H9 (cell line): Measurements from ENCODE around the gene DDX49. TPM values are rescaled to one million over a fixed set of nuclear protein-coding genes. Genes with fewer than 3 reads are reported as not detected.

ENCODE experiments used
- DNase-seq: peaks from one replicate; pipeline ENCODE4 v3.0.0-alpha.2; 2017
- H2AFZ ChIP-seq: one replicate; pipeline ENCODE4 v1.6.1; 2013; ENCODE audit warnings: mild to moderate bottlenecking, low read length, control low read depth, moderate library complexity
- H2AK5ac ChIP-seq: 2 replicates; pipeline ENCODE4 v1.6.1; 2013; ENCODE audit warnings: low read length, control low read depth, mixed read lengths; ENCODE audit not compliant: insufficient read length
- H2BK120ac ChIP-seq: one replicate; pipeline ENCODE4 v1.6.1; 2013; ENCODE audit warnings: low read depth, mild to moderate bottlenecking, low read length, control low read depth, inconsistent platforms; ENCODE audit not compliant: poor library complexity, severe bottlenecking
- H2BK12ac ChIP-seq: 2 replicates; pipeline ENCODE4 v1.6.1; 2013; ENCODE audit warnings: low read length, control low read depth, mixed read lengths, low read depth; ENCODE audit not compliant: insufficient read length
- H2BK15ac ChIP-seq: 2 replicates; pipeline ENCODE4 v1.6.1; 2013; ENCODE audit warnings: low read depth, low read length, control low read depth
- H2BK20ac ChIP-seq: one replicate; pipeline ENCODE4 v1.6.1; 2013; ENCODE audit warnings: low read depth, mild to moderate bottlenecking, low read length, control low read depth, inconsistent platforms; ENCODE audit not compliant: poor library complexity, severe bottlenecking
- H2BK5ac ChIP-seq: 2 replicates; pipeline ENCODE4 v1.6.1; 2013; ENCODE audit warnings: low read length, control low read depth, mixed read lengths; ENCODE audit not compliant: insufficient read length
- H3K14ac ChIP-seq: 2 replicates; pipeline ENCODE4 v1.6.1; 2013; ENCODE audit warnings: low read length, control low read depth; ENCODE audit not compliant: insufficient read depth
- H3K18ac ChIP-seq: 2 replicates; pipeline ENCODE4 v1.6.1; 2013; ENCODE audit warnings: low read depth, mild to moderate bottlenecking, mixed read lengths, low read length, control low read depth; ENCODE audit not compliant: insufficient read length
- H3K23ac ChIP-seq: 2 replicates; pipeline ENCODE4 v1.6.1; 2013; ENCODE audit warnings: low read length, control low read depth, mixed read lengths, low read depth; ENCODE audit not compliant: insufficient read length
- H3K23me2 ChIP-seq: 2 replicates; pipeline ENCODE4 v1.6.1; 2013; ENCODE audit warnings: low read depth, mild to moderate bottlenecking, mixed read lengths, low read length, control low read depth; ENCODE audit not compliant: insufficient read length, poor library complexity, severe bottlenecking
- H3K27ac ChIP-seq: 2 replicates; pipeline ENCODE4 v1.5.1; 2013; ENCODE audit warnings: low read length, control low read depth, mixed read lengths, low read depth; ENCODE audit not compliant: insufficient read length
- H3K27me3 ChIP-seq: 2 replicates; pipeline ENCODE4 v1.6.1; 2013; ENCODE audit warnings: low read length, control low read depth, inconsistent platforms; ENCODE audit not compliant: insufficient read depth
- H3K4ac ChIP-seq: 2 replicates; pipeline ENCODE4 v1.6.1; 2013; ENCODE audit warnings: low read depth, mild to moderate bottlenecking, control low read depth, inconsistent platforms, low read length, moderate library complexity
- H3K4me1 ChIP-seq: 2 replicates; pipeline ENCODE4 v1.6.1; 2013; ENCODE audit warnings: low read length, control low read depth, inconsistent platforms; ENCODE audit not compliant: insufficient read depth
- H3K4me2 ChIP-seq: 2 replicates; pipeline ENCODE4 v1.6.1; 2013; ENCODE audit warnings: low read length, control low read depth, mixed read lengths; ENCODE audit not compliant: insufficient read length, insufficient read depth
- H3K56ac ChIP-seq: 2 replicates; pipeline ENCODE4 v1.6.1; 2013; ENCODE audit warnings: low read depth, mild to moderate bottlenecking, mixed read lengths, low read length, control low read depth; ENCODE audit not compliant: insufficient read length
- H3K79me1 ChIP-seq: 2 replicates; pipeline ENCODE4 v1.6.1; 2013; ENCODE audit warnings: low read depth, mild to moderate bottlenecking, moderate library complexity, low read length, control low read depth, inconsistent platforms; ENCODE audit not compliant: insufficient read depth, poor library complexity, severe bottlenecking
- H3K79me2 ChIP-seq: 2 replicates; pipeline ENCODE4 v1.6.1; 2013; ENCODE audit warnings: low read length, control low read depth, inconsistent platforms; ENCODE audit not compliant: insufficient read depth
- H3K9ac ChIP-seq: 2 replicates; pipeline ENCODE4 v1.6.1; 2013; ENCODE audit warnings: low read length, control low read depth, mixed read lengths; ENCODE audit not compliant: insufficient read length; ENCODE audit errors: extremely low read depth
- H3K9me3 ChIP-seq: one replicate; pipeline ENCODE4 v1.6.1; 2013; ENCODE audit warnings: low read depth, low read length, inconsistent platforms; ENCODE audit not compliant: control insufficient read depth
- H3T11ph ChIP-seq: one replicate; pipeline ENCODE4 v1.6.1; 2013; ENCODE audit warnings: mild to moderate bottlenecking, low read length, control low read depth, inconsistent platforms
- H4K20me1 ChIP-seq: one replicate; pipeline ENCODE4 v1.6.1; 2013; ENCODE audit not compliant: control insufficient read depth, insufficient read length, insufficient read depth
- H4K5ac ChIP-seq: 2 replicates; pipeline ENCODE4 v1.6.1; 2013; ENCODE audit warnings: low read depth, mild to moderate bottlenecking, mixed read lengths, low read length, control low read depth; ENCODE audit not compliant: insufficient read length
- H4K8ac ChIP-seq: replicated peaks from 2 replicates; pipeline ENCODE4 v1.6.1; 2013; ENCODE audit warnings: low read length, control low read depth, mixed read lengths, low read depth; ENCODE audit not compliant: insufficient read length
- H4K91ac ChIP-seq: 2 replicates; pipeline ENCODE4 v1.6.1; 2013; ENCODE audit warnings: low read depth, mild to moderate bottlenecking, moderate library complexity, mixed read lengths, low read length, control low read depth; ENCODE audit not compliant: insufficient read length
- H3K27ac Mint-ChIP-seq, 3 experiments: 2 replicates in 2 of 3; 3 replicates in 1 of 3; pipeline ENCODE4 v1.8.0; 2020 to 2021; ENCODE audit warnings: mixed read lengths in 3 of 3, mild to moderate bottlenecking in 1 of 3, moderate library complexity in 1 of 3
- H3K27me3 Mint-ChIP-seq: 2 replicates; pipeline ENCODE4 v1.8.0; 2021; ENCODE audit warnings: low read depth, mild to moderate bottlenecking, moderate library complexity, mixed read lengths
- H3K36me3 Mint-ChIP-seq, 3 experiments: 2 replicates in 2 of 3; 3 replicates in 1 of 3; pipeline ENCODE4 v1.8.0; 2020 to 2021; ENCODE audit warnings: low read depth in 3 of 3, mixed read lengths in 3 of 3; ENCODE audit not compliant: insufficient read depth in 1 of 3
- H3K4me1 Mint-ChIP-seq, 2 experiments: 2 replicates each; pipeline ENCODE4 v1.8.0; 2020; ENCODE audit warnings: mixed read lengths in 2 of 2
- H3K4me3 Mint-ChIP-seq, 2 experiments: 2 replicates in 1 of 2; 3 replicates in 1 of 2; pipeline ENCODE4 v1.8.0; 2020 to 2021; ENCODE audit warnings: mild to moderate bottlenecking in 2 of 2, mixed read lengths in 2 of 2, moderate library complexity in 1 of 2
- H3K9me3 Mint-ChIP-seq, 2 experiments: 2 replicates in 1 of 2; 3 replicates in 1 of 2; pipeline ENCODE4 v1.8.0; 2020; ENCODE audit warnings: mild to moderate bottlenecking in 2 of 2, mixed read lengths in 2 of 2, moderate library complexity in 1 of 2
- CTCF ChIP-seq: fragments of 200-600 bp; sonication (generic); conservative IDR thresholded peaks from 3 replicates; pipeline ENCODE4 v1.8.0; 2021; ENCODE audit warnings: antibody characterized with exemption, mild to moderate bottlenecking
- WGBS: extraction: QIAGEN DNeasy Blood & Tissue Kit; methylation state at CpG from one replicate; pipeline ENCODE4 v1.1.7; 2013; ENCODE audit warnings: missing lambda C conversion rate, low lambda C conversion rate, mixed read lengths; ENCODE audit not compliant: insufficient read length; ENCODE audit errors: extremely low coverage; 5-methylcytosine and 5-hydroxymethylcytosine counted together
- total RNA-seq: library from RNA; stranded (reverse); gene quantifications from 2 replicates; pipeline ENCODE4 v1.2.1, GENCODE V29; 2021

The DDX49 gene
- total RNA-seq, 1 experiment from 2014 or later = 52.3 TPM

GRCh38 chr19:18912933-18913332 lies 6.6 kb upstream of the DDX49 start:
- no peak overlapping the region for H3K56ac ChIP-seq
- H3K23me2 ChIP-seq = no peaks in the 10 kb centered on the region
- no peak overlapping the region for H2AK5ac ChIP-seq
- H3K27ac ChIP-seq = no peak overlapping the region
- H3K4me2 ChIP-seq = no peak overlapping the region
- no peak overlapping the region for H2BK5ac ChIP-seq
- H3K9me3 Mint-ChIP-seq = no peaks in the 10 kb centered on the region
- H3K4me1 Mint-ChIP-seq = peaks cover 0 to 4% of the 10 kb centered on the region in 2 experiments; a peak in 3 of 4 replicates
- H3K4me3 Mint-ChIP-seq = no peak overlapping the region
- H2BK20ac ChIP-seq = no peak overlapping the region
- no peak overlapping the region for H2AFZ ChIP-seq
- H3K27ac Mint-ChIP-seq = peak overlapping the region in 1 of 3 experiments; percentile 31; a peak in 1 of 7 replicates
- TF ChIP-seq CTCF = no peak
- no peak overlapping the region for H3K9ac ChIP-seq
- H2BK12ac ChIP-seq = no peak overlapping the region
- H4K5ac ChIP-seq = no peak overlapping the region
- no peak overlapping the region for H3T11ph ChIP-seq
- H3K14ac ChIP-seq = no peak overlapping the region
- H3K9me3 ChIP-seq = no peaks in the 10 kb centered on the region
- DNase-seq = no peak
- H2BK120ac ChIP-seq = no peak overlapping the region
- H3K79me2 ChIP-seq = no peaks in the 10 kb centered on the region; the same call in 1 of the 2 replicates
- H3K4ac ChIP-seq = no peak overlapping the region
- H3K23ac ChIP-seq = no peak overlapping the region
- no peaks in the 10 kb centered on the region for H3K79me1 ChIP-seq
- no peaks in the 10 kb centered on the region for H4K20me1 ChIP-seq
- H3K18ac ChIP-seq = no peak overlapping the region
- no peak overlapping the region for H2BK15ac ChIP-seq
- H3K36me3 Mint-ChIP-seq = peaks cover 15 to 32% (median 26%) of the 10 kb centered on the region in 3 experiments; a peak in 6 of 7 replicates
- no peaks in the 10 kb centered on the region for H3K4me1 ChIP-seq
- no peak overlapping the region for H4K91ac ChIP-seq
- H3K27me3 ChIP-seq = no peaks in the 10 kb centered on the region
- no CpG with 5 or more reads among the region's 14 CpGs for WGBS
- H4K8ac ChIP-seq = no peak overlapping the region
- H3K27me3 Mint-ChIP-seq = no peaks in the 10 kb centered on the region
